T-helper 2 cell treated with Interferon-gamma antibody and Interleukin-4, amounts not matched to agents 100 ng/mL and 5 ng/mL, for 36 hours (primary cell): Measurements from ENCODE around the gene INPP1. TPM values are rescaled to one million over a fixed set of nuclear protein-coding genes. Genes with fewer than 3 reads are reported as not detected.

ENCODE experiments used
- intact Hi-C: fragments of 100-400 bp; cut with micrococcal nuclease; formaldehyde crosslinking; loops from one replicate; pipeline ENCODE4 v1.15.1; 2023
- total RNA-seq: library from RNA; stranded (reverse); gene quantifications from 2 replicates; pipeline ENCODE4 v1.2.3, GENCODE V29; 2022

Gene INPP1
- total RNA-seq, 1 donor from 2014 or later = 10.7 TPM

DNA sequence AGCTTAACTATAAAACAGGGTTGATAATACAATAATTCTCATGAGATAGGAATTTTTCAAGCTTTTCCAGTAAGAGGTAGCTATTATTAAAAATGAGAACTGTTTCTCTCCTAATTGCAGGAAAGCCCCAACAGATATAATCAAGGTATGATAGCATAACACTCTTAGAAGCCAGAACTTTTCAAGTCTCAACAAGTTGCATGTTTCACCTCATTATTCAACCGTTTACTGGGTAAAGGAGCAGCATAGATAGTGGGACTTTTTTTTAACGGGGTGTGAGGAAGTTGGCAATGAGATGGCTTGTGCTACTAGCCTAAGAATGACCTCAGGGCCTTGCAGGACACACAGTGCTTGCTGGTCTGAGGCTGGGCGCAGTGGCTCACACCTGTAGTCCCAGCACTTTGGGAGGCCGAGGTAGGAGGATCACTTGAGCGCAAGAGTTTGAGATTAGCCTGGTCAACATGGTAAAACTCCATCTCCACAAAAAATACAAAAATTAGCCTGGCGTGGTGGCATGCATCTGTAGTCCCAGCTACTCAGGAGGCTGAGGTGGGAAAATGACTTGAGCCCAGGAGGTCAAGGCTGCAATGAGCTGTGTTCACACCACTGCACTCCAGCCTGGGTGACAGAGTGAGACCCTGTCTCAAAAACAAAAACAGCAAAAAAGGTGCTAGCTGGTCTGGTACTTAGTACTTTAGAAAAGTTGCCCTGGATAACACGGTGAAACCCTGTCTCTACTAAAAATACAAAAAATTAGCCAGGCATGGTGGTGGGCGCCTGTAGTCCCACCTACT lies 15.5 kb downstream of the INPP1 start:
- intact Hi-C loops = loop anchor here (2.0 to 5.0 kb wide), 2 partner anchors 14 to 917 kb away; partner anchors contain the start of gene WDR75

- intact Hi-C loops = loop anchor here (1.0 kb wide), 1 partner anchor 12 kb away; no protein-coding TSS in a partner anchor
These were observed 17.2 kb downstream of the INPP1 start for GRCh38 chr2:190360561-190360960.

DNA sequence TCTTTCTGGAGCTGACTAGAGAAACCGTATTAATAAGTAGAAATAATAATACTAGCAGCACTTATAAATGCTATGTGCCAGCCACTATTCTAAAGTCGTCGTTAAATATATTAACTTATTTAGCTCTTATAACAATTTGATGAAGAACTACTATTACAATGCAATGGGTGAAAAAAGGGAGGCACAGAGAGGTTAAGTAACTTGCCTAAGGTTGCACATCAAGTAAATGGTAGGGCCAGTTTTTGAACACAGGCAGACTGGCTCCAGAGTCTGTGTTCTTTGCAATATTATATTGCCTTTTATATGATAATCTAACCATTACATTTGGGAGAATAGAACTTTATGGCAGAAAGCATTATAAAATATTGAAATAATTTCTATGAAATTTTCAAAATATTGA lies 17.6 kb downstream of the INPP1 start:
- intact Hi-C loops = loop anchor here (1.0 kb wide), 1 partner anchor 11 kb away; no protein-coding TSS in a partner anchor

GRCh38 chr2:190361572-190361971 lies 18.2 kb downstream of the INPP1 start:
- intact Hi-C loops = no loop called here

GRCh38 chr2:190362894-190363293 lies 19.5 kb downstream of the INPP1 start:
- intact Hi-C loops = no loop called here

GRCh38 chr2:190365499-190366204 lies 22.3 kb downstream of the INPP1 start:
- intact Hi-C loops = no loop called here

DNA sequence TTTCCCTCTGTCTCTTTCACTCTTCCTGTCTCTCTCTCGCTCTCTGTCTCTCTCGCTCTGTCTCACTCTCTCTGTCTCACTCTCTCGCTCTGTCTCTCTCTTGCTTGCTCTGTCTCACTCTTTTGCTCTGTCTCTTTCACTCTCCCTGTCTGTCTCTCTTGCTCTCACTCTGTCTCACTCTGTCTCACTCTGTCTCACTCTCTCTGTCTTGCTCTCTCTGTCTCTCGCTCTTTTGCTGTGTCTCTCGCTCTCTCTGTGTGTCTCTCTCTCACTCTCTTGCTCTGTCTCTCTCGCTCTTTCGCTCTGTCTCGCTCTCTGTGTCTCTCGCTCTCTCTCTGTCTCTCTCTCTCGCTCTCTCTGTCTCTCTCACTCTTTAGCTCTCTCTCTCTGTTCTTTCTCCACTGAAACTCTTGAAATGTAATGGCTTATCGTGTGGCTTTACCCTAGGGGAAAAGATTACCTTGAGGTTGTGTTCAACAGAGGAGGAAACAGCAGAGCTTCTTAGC lies 22.9 kb downstream of the INPP1 start:
- intact Hi-C loops = no loop called here

DNA sequence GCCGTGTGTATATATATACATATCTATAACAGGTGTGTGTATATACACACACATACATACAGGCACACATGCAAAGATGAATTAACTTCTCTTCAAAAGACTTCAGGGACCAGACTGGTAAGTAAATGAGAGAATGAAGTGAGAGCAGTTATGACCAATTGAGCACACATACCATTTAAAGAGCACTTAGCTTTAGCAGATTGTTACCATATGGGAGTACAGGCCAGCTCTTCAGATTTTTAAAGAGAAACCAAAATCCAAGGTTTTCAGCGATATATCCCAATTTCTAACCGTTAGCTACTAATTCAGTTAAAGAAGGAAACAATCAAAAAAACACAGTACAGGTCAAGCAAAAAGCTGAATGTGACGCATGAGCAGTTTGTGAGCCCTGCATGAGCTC lies 23.7 kb downstream of the INPP1 start:
- intact Hi-C loops = no loop called here

DNA sequence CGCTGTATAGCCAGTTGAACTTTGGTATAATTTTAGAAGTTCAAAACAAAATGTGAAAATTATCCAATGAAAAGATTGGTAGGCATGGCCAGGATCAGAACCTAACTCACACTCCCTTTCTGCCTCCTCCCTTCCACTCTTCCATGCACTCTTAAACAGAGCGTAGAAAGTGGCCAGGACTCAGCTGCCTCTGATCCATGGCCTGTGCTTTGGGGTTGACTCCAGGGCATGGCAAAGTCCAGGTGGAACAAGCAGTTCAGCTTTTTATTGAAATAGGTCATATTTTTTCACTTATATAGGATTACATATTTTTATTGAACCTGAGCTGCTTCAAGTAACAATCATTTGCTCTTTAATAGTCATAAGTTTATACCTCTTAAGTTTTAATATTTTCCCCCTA lies 26.2 kb downstream of the INPP1 start:
- intact Hi-C loops = no loop called here

- intact Hi-C loops = no loop called here
These were observed 32.7 kb downstream of the INPP1 start for GRCh38 chr2:190376083-190376482.

DNA sequence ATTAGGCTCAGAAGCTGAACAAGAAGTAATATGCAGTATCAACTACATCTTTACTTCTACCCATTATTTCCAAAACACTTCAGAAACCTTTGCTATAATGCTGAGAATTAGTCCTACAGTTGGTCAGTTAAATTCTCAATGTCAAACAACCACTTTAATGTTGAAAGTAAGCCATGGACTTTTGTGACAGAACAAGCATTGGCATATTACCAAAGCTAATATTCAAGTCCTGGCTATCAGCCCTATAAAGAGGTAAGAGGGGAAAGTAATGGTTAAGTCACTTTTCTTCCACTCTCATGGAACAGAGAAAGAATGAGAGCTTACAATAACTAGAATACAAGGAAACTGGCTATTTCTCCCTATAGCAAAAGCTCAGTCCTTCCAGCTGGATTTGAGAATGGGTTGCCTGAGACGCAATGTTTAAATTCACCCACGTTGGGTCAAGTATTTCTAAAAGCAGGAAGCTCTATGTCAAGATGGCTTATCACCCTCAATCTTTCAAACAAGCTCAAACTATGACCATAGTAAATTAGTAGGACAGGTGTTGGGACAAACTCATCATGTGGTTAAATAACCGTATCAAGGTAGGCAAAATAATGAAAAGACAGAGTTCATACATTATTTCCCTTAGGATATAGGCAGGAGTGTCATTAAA lies 33.3 kb downstream of the INPP1 start:
- intact Hi-C loops = no loop called here

DNA sequence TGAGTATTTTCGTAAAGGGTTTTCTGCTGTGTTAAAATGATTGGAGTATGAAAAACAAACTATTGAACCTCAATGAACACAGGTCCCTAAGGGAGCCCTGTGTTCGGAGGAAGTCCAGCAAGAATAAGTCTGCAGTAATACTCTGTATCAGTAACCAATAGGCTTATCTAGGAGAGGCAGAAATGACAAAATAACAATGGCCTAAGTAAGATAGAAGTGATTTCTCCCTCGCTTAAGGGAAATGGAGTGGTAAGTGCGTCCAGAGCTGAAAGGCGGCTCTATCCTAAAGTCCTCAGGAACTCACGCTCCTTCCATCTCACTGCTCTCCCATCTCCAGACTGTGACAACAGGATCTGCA lies 35.5 kb downstream of the INPP1 start:
- intact Hi-C loops = no loop called here

DNA sequence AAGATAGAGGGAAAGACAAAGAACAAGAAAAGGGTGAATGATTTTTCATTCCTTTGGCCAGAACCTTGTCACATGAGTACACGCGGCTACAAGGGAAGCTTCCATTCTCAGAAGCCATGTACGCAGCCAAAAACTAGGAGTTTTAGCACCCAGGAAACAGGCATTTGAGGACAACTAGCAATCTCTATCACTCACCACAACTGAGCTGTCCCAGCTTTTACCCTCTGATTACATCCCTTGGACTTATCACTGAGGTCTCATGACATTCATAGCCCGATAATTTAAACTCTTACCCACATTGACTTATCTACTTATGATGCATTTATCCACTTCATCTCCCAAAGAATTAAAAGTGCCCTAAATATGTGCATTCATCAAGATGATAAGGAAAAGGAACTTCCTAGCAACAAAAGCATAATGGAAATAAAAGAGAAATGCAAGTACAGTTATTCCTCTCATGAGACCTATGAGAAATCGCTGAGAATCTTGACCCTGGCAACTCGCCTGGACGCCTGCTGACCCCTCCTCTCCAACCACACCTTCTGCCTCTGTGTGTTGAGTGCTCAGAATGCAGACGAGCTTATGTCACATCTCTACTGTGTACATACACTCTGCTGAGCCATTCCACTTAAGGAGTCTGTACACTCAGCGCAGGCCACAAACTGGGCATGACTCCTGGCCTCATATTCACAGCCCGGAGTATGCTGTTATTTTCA lies 36.0 kb downstream of the INPP1 start:
- intact Hi-C loops = no loop called here

- intact Hi-C loops = no loop called here
These were observed 37.6 kb downstream of the INPP1 start for GRCh38 chr2:190380962-190381412.

- intact Hi-C loops = loop anchor here (1.0 kb wide), 2 partner anchors 297 to 421 kb away; no protein-coding TSS in a partner anchor
These were observed 39.5 kb downstream of the INPP1 start for GRCh38 chr2:190382851-190383250.

- intact Hi-C loops = no loop called here
These were observed 44.0 kb downstream of the INPP1 start for GRCh38 chr2:190387422-190387821.

DNA sequence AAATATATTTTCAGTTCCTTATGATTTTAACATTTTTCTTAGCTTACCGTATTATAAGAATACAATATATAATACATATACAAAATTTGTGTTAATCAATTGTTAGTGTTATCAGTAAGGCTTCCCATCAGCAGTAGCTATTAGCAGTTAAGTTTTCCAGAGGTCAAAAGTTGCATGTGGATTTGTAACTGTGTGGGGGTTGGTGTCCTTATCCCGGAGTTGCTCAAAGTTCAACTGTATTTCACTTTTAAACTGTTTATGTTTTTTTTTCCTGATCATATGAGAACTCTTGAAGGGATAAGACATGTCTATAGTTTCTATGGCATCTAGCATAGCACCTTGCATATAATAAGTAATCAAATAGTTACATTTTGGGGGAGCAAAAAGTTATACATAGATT lies 52.9 kb downstream of the INPP1 start:
- intact Hi-C loops = no loop called here

- intact Hi-C loops = loop anchor here (10.0 kb wide), 1 partner anchor 1272 kb away; the partner anchor contains the start of gene NABP1
These were observed 59.7 kb downstream of the INPP1 start for GRCh38 chr2:190402986-190403603.

DNA sequence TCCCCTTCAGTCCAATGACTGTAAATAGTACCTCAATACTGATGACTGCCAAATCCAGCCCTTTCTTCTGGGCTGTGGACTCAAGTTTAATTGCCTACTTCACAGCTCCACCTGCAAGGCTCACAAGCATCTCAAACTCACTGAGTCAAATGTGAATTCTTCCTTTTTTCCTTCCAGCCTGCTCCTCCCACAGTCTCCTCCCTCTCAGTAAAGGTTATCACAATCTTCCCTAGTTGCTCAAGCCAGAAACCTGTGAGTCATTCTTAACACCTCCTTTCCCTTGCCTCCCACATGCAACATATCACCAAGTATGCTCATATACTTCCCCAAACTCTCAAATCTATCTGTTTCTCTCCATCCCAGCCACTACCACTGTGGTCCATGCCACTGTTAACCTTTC lies 61.1 kb downstream of the INPP1 start:
- intact Hi-C loops = loop anchor here (10.0 kb wide), 1 partner anchor 1270 kb away; the partner anchor contains the start of gene NABP1

DNA sequence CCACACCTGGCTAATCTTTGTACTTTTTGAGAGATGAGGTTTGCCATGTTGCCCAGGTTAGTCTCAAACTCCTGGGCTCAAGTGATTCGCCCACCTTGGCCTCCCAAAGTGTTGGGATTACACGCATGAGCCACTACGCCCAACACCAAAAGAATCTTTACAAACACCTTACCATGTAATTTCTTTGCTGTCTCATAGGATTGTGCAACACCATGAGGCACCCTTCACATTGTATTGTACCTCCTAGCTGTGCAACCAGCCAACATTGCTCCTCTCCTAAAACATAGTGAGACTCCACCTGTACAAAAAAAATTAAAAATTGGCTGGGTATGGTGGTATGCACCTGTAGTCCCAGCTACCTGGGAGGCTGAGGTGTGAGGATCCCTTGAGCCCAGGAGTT lies 61.7 kb downstream of the INPP1 start:
- intact Hi-C loops = loop anchor here (5.0 to 10.0 kb wide), 3 partner anchors 272 to 1270 kb away; partner anchors contain the start of gene NABP1
